ENCODE measurements around the gene ZFP92.

- TF ChIP-seq CTCF (IDR thresholded peaks at IDR 0.05) (peak in 2 of 3 donors; percentile 19 to 24), POLR2AphosphoS5 (IDR thresholded peaks at IDR 0.05) (no peak), POLR2A (IDR thresholded peaks at IDR 0.05) (no peak)
Observed at GRCh38 chrX:153460826-153461225, 49.6 kb downstream of the ZFP92 start.
